ENCODE measurements around the gene POPDC2.

The POPDC2 gene

DNA sequence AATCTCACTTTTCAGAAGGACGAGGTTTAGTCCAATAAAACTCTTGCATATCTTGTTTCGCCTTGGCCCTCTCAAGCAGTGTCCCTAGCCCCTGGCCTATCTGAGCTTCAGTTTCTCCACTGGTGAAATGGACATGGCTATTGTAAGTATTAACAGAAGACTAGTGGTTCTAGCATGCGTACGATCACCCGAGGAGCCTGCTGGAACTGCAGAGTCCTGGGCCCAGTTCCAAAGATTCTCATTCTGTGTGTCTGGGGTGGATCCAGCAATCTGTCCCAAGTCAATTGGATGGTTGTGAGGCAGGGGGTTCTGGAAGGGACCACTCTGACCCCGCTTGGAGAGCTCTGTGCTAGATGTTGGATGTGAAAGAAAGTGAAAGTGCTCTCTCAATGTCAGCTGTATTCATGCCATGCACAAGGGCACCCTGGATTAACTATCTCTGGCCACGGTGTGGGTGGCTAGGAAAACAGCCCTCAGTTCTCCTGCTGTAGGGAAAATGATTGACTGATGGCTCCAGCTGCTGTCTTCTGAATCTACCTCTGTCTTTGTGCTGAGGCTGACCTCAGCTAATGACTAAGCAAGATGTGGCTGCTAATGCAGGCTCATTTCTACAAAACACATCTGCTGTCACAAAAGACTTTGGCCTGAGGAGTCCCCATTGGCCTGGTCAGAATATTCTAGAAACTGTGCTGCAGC is 64.6 kb downstream of the POPDC2 start:
- TF ChIP-seq TCF12 (IDR thresholded peaks at IDR 0.05; ENCODE audit: low read depth) (no peak), EP300 (IDR thresholded peaks at IDR 0.05; ENCODE audit: borderline replicate concordance) (no peak), FOXM1 (IDR thresholded peaks at IDR 0.05; ENCODE audit: borderline replicate concordance, low read depth) (no peak), TEAD4 (IDR thresholded peaks at IDR 0.05) (no peak), RAD21 (IDR thresholded peaks at IDR 0.05; ENCODE audit: low read depth) (no peak), CEBPB (IDR thresholded peaks at IDR 0.05) (no peak), NFIC (IDR thresholded peaks at IDR 0.05) (no peak)
- TF ChIP-seq, protein P1, sequence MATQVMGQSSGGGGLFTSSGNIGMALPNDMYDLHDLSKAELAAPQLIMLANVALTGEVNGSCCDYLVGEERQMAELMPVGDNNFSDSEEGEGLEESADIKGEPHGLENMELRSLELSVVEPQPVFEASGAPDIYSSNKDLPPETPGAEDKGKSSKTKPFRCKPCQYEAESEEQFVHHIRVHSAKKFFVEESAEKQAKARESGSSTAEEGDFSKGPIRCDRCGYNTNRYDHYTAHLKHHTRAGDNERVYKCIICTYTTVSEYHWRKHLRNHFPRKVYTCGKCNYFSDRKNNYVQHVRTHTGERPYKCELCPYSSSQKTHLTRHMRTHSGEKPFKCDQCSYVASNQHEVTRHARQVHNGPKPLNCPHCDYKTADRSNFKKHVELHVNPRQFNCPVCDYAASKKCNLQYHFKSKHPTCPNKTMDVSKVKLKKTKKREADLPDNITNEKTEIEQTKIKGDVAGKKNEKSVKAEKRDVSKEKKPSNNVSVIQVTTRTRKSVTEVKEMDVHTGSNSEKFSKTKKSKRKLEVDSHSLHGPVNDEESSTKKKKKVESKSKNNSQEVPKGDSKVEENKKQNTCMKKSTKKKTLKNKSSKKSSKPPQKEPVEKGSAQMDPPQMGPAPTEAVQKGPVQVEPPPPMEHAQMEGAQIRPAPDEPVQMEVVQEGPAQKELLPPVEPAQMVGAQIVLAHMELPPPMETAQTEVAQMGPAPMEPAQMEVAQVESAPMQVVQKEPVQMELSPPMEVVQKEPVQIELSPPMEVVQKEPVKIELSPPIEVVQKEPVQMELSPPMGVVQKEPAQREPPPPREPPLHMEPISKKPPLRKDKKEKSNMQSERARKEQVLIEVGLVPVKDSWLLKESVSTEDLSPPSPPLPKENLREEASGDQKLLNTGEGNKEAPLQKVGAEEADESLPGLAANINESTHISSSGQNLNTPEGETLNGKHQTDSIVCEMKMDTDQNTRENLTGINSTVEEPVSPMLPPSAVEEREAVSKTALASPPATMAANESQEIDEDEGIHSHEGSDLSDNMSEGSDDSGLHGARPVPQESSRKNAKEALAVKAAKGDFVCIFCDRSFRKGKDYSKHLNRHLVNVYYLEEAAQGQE (IDR thresholded peaks at IDR 0.05; ENCODE audit: low read depth), result no peak
- TF ChIP-seq, protein P2, sequence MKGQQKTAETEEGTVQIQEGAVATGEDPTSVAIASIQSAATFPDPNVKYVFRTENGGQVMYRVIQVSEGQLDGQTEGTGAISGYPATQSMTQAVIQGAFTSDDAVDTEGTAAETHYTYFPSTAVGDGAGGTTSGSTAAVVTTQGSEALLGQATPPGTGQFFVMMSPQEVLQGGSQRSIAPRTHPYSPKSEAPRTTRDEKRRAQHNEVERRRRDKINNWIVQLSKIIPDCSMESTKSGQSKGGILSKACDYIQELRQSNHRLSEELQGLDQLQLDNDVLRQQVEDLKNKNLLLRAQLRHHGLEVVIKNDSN (IDR thresholded peaks at IDR 0.05), result no peak

DNA sequence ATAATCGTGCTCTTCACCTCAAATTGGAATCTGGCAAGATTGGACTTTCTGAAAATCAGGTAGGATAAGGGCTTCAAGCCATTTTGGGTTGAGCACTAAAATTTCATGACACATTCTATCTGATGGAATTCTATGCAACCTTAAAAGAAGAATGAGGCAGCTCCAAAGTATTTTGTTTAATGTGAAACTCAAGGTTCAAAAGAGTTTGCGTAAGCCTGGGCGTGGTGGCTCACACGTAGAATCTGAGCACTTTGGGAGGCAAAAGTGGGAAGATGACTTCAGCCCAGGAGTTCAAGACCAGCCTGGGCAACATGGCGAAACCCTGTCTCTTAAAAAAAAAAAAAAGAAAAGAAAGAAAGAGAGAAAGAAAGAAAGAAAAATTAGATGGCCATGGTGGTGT is 66.3 kb downstream of the POPDC2 start:
- TF ChIP-seq TEAD4 (IDR thresholded peaks at IDR 0.05), result no peak
- TF ChIP-seq CEBPB (IDR thresholded peaks at IDR 0.05), result no peak
- TF ChIP-seq EP300 (IDR thresholded peaks at IDR 0.05; ENCODE audit: borderline replicate concordance), result no peak
- TF ChIP-seq CREB1 (IDR thresholded peaks at IDR 0.05; ENCODE audit: low read depth), result no peak
- TF ChIP-seq, protein P2 (IDR thresholded peaks at IDR 0.05), result no peak
- no peak for TF ChIP-seq NFIC (IDR thresholded peaks at IDR 0.05)
- TF ChIP-seq TCF12 (IDR thresholded peaks at IDR 0.05; ENCODE audit: low read depth), result no peak
- TF ChIP-seq ZBTB7A (IDR thresholded peaks at IDR 0.05; ENCODE audit: low read depth), result no peak
- no peak for TF ChIP-seq FOXM1 (IDR thresholded peaks at IDR 0.05; ENCODE audit: borderline replicate concordance, low read depth)
- no peak for TF ChIP-seq YY1 (IDR thresholded peaks at IDR 0.05; ENCODE audit: low read depth)
- TF ChIP-seq, protein P3, sequence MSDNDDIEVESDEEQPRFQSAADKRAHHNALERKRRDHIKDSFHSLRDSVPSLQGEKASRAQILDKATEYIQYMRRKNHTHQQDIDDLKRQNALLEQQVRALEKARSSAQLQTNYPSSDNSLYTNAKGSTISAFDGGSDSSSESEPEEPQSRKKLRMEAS (IDR thresholded peaks at IDR 0.05), result no peak
- no peak for TF ChIP-seq EGR1 (IDR thresholded peaks at IDR 0.05)
- no peak for TF ChIP-seq RAD21 (IDR thresholded peaks at IDR 0.05; ENCODE audit: low read depth)
- TF ChIP-seq TAF1 (IDR thresholded peaks at IDR 0.05; ENCODE audit: low read depth), result no peak
- TF ChIP-seq, protein P1 (IDR thresholded peaks at IDR 0.05; ENCODE audit: low read depth), result no peak

DNA sequence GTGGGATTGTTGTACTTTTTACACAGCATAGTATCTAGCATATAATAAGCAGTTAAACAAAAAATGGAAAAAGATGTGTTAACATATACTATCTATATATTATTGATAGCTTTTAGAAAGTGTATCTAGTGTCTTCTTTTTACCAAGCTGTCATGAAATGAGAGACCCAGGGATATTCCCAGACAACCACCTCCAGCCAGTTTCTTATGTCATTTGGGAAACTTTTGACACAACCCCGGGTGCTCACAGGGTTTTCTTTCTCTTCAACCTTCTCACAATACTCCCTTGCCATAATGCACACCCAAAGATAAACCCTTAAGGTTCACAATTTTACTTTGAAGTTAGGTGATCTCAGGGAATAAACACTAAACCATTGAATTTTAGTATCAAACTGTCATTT is 67.5 kb downstream of the POPDC2 start:
- TF ChIP-seq, protein P3 (IDR thresholded peaks at IDR 0.05), result no peak
- no peak for TF ChIP-seq CREB1 (IDR thresholded peaks at IDR 0.05; ENCODE audit: low read depth)
- TF ChIP-seq NFIC (IDR thresholded peaks at IDR 0.05), result no peak
- no peak for TF ChIP-seq YY1 (IDR thresholded peaks at IDR 0.05; ENCODE audit: low read depth)
- TF ChIP-seq EGR1 (IDR thresholded peaks at IDR 0.05), result no peak
- no peak for TF ChIP-seq EP300 (IDR thresholded peaks at IDR 0.05; ENCODE audit: borderline replicate concordance)
